ENCODE results near the gene CCDC68. TPM values are rescaled to one million over a fixed set of nuclear protein-coding genes. Genes with fewer than 3 reads are reported as not detected.
"Not testable (repeated sequence)": the region's sequence is repeated elsewhere in the genome, so short reads cannot be mapped to it uniquely, and the experiment has no call there.

CCDC68 gene
- total and polyA plus RNA-seq, 9 donors = 0.39 to 3.3 (median 0.58) TPM

DNA sequence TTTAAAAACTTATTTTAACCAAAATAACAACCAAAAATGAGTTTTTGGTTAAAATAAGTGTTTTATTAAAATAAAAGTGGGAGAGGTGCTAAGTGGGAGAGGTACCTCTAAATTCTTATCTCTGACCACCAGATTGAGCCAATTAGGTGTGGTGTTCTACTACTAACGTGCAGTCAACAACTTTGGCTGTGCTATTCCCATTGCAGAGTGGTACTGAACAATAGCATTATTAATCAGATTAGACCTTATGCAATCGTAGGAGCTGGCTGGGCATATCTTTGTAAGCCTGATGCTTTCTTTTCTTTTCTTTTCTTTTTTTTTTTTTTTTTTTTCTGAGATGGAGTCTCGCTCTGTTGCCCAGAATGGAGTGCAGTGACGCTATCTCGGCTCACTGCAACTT lies 92.1 kb downstream of the CCDC68 start:
- no peak overlapping the region for H3K27ac ChIP-seq (ENCODE audit: low read length)
- H3K4me1 ChIP-seq (ENCODE audit: control insufficient read depth, insufficient read depth, low read length) = no peaks in the 10 kb centered on the region
- H3K9me3 ChIP-seq (replicated peaks; ENCODE audit: control insufficient read depth, low read depth, low read length) = no peaks in the 10 kb centered on the region
- H3K4me3 ChIP-seq (ENCODE audit: low read length) = no peak overlapping the region
- DNase-seq = no peak
- H3K27me3 ChIP-seq (ENCODE audit: control insufficient read depth, insufficient read depth, low read length) = no peaks in the 10 kb centered on the region
- H3K36me3 ChIP-seq (ENCODE audit: control insufficient read depth, insufficient read depth, low read length) = no peaks in the 10 kb centered on the region
- WGBS (ENCODE audit: insufficient coverage) = 100% methylated on average over 3 of the region's 5 CpGs

GRCh38 chr18:54860941-54861340 lies 98.3 kb downstream of the CCDC68 start:
- Histone ChIP-seq H3K4me1 (ENCODE audit: control insufficient read depth, insufficient read depth, low read length) (no peaks in the 10 kb centered on the region), H3K27me3 (ENCODE audit: control insufficient read depth, insufficient read depth, low read length) (no peaks in the 10 kb centered on the region), H3K4me3 (ENCODE audit: low read length) (no peak overlapping the region), H3K9me3 (replicated peaks; ENCODE audit: control insufficient read depth, low read depth, low read length) (no peaks in the 10 kb centered on the region), H3K36me3 (ENCODE audit: control insufficient read depth, insufficient read depth, low read length) (no peaks in the 10 kb centered on the region), H3K27ac (ENCODE audit: low read length) (no peak overlapping the region)
- no CpG with 5 or more reads among the region's 1 CpG for WGBS (ENCODE audit: insufficient coverage)
- DNase-seq = no peak

DNA sequence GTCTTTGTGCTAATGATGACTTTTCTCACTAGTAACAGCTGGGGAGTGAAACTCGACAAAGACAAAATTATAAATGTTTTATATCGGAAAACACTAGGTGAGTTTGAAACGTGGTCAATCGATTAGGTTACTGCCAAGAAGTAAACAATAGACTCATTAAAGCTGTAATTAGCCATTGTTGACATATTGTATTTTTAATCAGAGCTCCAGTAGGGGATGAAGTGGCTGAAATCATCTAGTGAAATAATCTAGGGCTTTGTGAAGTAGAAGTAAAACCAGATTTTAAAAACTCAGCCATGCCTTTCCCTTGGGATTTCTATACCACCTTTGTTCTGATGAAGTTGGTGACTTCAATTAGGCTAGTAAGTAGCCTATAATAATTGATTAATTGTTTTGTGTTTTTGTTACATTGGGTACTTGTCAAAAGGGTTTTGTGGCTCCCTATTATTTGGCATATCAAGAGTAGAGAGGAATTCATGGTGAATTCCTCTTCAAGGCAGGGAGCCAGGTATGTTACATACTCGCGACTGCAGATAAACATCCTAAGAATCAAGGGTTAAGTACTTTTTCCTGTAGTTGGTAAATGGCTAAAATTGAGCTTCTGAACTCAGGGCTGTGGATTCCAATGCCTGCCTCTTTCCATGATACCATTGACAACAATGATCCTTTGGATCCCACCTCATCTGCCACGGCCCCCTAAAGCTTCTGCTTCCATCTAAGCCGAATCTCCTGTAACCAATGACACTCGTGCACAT lies 99.4 kb downstream of the CCDC68 start:
- no peaks in the 10 kb centered on the region for H3K36me3 ChIP-seq (ENCODE audit: control insufficient read depth, insufficient read depth, low read length)
- WGBS (ENCODE audit: insufficient coverage) = 89% methylated on average over 3 of the region's 9 CpGs
- no peaks in the 10 kb centered on the region for H3K27me3 ChIP-seq (ENCODE audit: control insufficient read depth, insufficient read depth, low read length)
- H3K9me3 ChIP-seq (replicated peaks; ENCODE audit: control insufficient read depth, low read depth, low read length) = no peaks in the 10 kb centered on the region
- DNase-seq = no peak
- H3K4me3 ChIP-seq (ENCODE audit: low read length) = no peak overlapping the region
- H3K27ac ChIP-seq (ENCODE audit: low read length) = no peak overlapping the region
- no peaks in the 10 kb centered on the region for H3K4me1 ChIP-seq (ENCODE audit: control insufficient read depth, insufficient read depth, low read length)

DNA sequence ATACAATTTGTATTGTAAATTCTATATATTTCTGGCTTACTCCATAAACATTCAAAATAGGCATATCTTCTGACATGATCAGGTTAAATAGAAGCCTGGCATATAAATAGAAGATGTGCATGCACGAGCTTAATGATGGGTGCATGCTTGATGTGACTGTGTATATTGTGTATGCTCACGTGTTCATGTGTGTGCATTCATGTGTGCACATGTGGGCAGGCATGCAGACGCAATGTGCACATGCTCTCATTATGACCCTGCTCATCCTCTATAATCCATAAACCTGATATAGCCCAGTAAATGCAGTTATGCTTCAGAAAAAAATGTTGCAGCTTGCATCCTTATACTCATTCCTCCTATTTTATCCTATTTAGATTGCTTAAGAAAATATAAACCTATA lies 101.8 kb downstream of the CCDC68 start:
- Histone ChIP-seq H3K4me3 (ENCODE audit: low read length) (no peak overlapping the region), H3K9me3 (replicated peaks; ENCODE audit: control insufficient read depth, low read depth, low read length) (no peaks in the 10 kb centered on the region), H3K27ac (ENCODE audit: low read length) (no peak overlapping the region), H3K4me1 (ENCODE audit: control insufficient read depth, insufficient read depth, low read length) (no peaks in the 10 kb centered on the region), H3K27me3 (ENCODE audit: control insufficient read depth, insufficient read depth, low read length) (no peaks in the 10 kb centered on the region), H3K36me3 (ENCODE audit: control insufficient read depth, insufficient read depth, low read length) (no peaks in the 10 kb centered on the region)
- no peak for DNase-seq
- WGBS (ENCODE audit: insufficient coverage) = no CpG with 5 or more reads among the region's 3 CpGs

DNA sequence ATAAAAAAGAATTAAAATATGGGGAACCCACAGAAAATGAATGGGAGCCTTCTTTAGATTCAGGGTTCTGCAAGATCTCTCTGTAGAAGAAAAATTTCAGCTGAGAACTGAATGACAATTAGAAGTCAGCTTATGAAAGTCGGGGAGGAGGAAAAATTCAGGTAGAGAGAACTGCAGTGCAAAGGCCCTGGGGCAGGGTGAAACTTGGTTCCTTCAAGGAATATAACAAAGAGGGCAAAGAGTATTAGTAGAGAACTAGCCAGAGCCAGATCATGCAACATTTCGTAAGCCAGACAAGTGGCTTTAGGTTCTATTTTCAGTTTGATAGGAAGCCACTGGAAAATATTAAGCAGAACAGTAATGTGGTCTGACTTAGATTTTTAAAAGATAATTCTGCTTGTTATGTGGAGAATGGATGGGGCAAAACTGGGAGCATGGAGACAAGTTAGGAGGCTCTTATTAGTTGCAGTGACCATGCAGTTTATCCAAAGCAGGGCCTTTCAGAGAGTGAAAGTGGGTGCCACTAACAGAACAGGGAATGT lies 103.1 kb downstream of the CCDC68 start:
- 71% methylated on average over 1 of the region's 2 CpGs for WGBS (ENCODE audit: insufficient coverage)
- Histone ChIP-seq H3K4me1 (ENCODE audit: control insufficient read depth, insufficient read depth, low read length) (no peaks in the 10 kb centered on the region), H3K4me3 (ENCODE audit: low read length) (no peak overlapping the region), H3K27ac (ENCODE audit: low read length) (no peak overlapping the region), H3K27me3 (ENCODE audit: control insufficient read depth, insufficient read depth, low read length) (no peaks in the 10 kb centered on the region), H3K9me3 (replicated peaks; ENCODE audit: control insufficient read depth, low read depth, low read length) (no peaks in the 10 kb centered on the region), H3K36me3 (ENCODE audit: control insufficient read depth, insufficient read depth, low read length) (no peaks in the 10 kb centered on the region)
- no peak for DNase-seq

GRCh38 chr18:54855050-54855449 lies 104.2 kb downstream of the CCDC68 start:
- 80% methylated on average over 3 of the region's 3 CpGs for WGBS (ENCODE audit: insufficient coverage)
- H3K36me3 ChIP-seq (ENCODE audit: control insufficient read depth, insufficient read depth, low read length); H3K9me3 ChIP-seq (replicated peaks; ENCODE audit: control insufficient read depth, low read depth, low read length); H3K27ac ChIP-seq (ENCODE audit: low read length); H3K4me1 ChIP-seq (ENCODE audit: control insufficient read depth, insufficient read depth, low read length); H3K27me3 ChIP-seq (ENCODE audit: control insufficient read depth, insufficient read depth, low read length); H3K4me3 ChIP-seq (ENCODE audit: low read length); DNase-seq: not testable (repeated sequence)

- Histone ChIP-seq H3K27ac (ENCODE audit: low read length) (no peak overlapping the region), H3K4me3 (ENCODE audit: low read length) (no peak overlapping the region), H3K36me3 (ENCODE audit: control insufficient read depth, insufficient read depth, low read length) (no peaks in the 10 kb centered on the region), H3K27me3 (ENCODE audit: control insufficient read depth, insufficient read depth, low read length) (no peaks in the 10 kb centered on the region), H3K4me1 (ENCODE audit: control insufficient read depth, insufficient read depth, low read length) (no peaks in the 10 kb centered on the region), H3K9me3 (replicated peaks; ENCODE audit: control insufficient read depth, low read depth, low read length) (no peaks in the 10 kb centered on the region)
- WGBS (ENCODE audit: insufficient coverage) = no CpG with 5 or more reads among the region's 6 CpGs
- no peak for DNase-seq
Measured at GRCh38 chr18:54852780-54853675, 106.2 kb downstream of the CCDC68 start.

Other genes starting within 250 kb of the CCDC68 start
- gene RAB27B, start 131.0 kb downstream of the CCDC68 start, total RNA-seq = 0.80 TPM
- gene RAB27B, start 131.0 kb downstream of the CCDC68 start, polyA plus RNA-seq (ENCODE audit: insufficient read depth in 1 of 8, insufficient read length in 8 of 8, low replicate concordance in 1 of 8) = 1 to 10 TPM in 2 of 8 donors, under 1 TPM in 6; 0.22 to 1.2 (median 0.50) TPM

Data from muscle of leg (tissue), 11 donors.